ENCODE measurements around the gene SLC17A8. TPM values are rescaled to one million over a fixed set of nuclear protein-coding genes. Genes with fewer than 3 reads are reported as not detected.
"Not testable (repeated sequence)": the region's sequence is repeated elsewhere in the genome, so short reads cannot be mapped to it uniquely, and the experiment has no call there.

SLC17A8 gene
- 1 to 10 TPM; 2.0 to 4.6 (median 3.2) TPM for polyA plus RNA-seq (ENCODE audit: insufficient read depth in 1 of 5, insufficient read length in 5 of 5, low replicate concordance in 1 of 5)
- long read RNA-seq, donor 1, partial matches to known transcripts = 0 of 1 reads
- long read RNA-seq, donor 1, other reads (novel, unspliced or antisense) = 0 of 1 reads
- long read RNA-seq, donor 2 = 0 reads
- long read RNA-seq, donor 3, partial matches to known transcripts = 0 of 1 reads
- long read RNA-seq, donor 3, other reads (novel, unspliced or antisense) = 0 of 1 reads
- long read RNA-seq, donor 4 = 0 reads
- long read RNA-seq, donor 5 = 0 reads
- long read RNA-seq, donor 6 = 0 reads
- long read RNA-seq, donor 7 = 0 reads
- long read RNA-seq, donor 8 = 0 reads

- DNase-seq = peak; percentile 20
These were observed at the start of gene SLC17A8 for GRCh38 chr12:100356644-100357223. TSS of gene SLC17A8 (plus strand) at chr12:100357074. CDS start at chr12:100357392, 318 bp downstream.

DNA sequence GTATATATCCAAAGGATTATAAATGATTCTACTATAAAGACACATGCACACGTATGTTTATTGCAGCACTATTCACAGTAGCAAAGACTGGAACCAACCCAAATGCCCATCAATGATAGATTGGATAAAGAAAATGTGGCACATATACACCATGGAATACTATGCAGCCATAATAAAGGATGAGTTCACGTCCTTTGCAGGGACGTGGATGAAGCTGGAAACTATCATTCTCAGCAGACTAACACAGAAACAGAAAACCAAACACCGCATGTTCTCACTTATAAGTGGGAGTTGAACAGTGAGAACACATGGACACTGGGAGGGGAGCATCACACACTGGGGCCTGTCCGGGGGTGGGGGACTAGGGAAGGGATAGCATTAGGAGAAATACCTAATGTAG, 48.7 kb upstream of the SLC17A8 start:
- not testable (repeated sequence) for DNase-seq

DNA sequence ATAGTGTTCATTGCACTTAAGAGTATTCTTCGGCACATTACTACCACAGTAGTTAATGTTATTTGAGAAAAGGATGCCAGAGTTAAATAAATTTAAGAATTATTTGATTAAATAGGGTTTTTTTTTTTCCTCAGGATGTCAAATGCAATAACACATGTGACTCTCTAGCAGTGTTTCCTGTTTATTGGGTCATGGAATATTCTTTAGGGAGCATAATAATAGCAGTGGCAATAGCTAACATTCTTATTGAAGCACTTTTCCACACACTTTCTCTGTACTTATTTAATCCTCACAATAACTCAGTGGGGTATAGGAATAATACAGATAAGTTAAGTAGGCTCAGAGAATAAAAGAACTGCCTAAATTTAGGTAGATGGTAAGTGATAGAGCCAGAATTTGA, 45.6 kb upstream of the SLC17A8 start:
- no peak for DNase-seq

- no peak for DNase-seq
These were observed 39.5 kb upstream of the SLC17A8 start for GRCh38 chr12:100317371-100317770.

GRCh38 chr12:100324498-100324897, 32.4 kb upstream of the SLC17A8 start:
- no peak for DNase-seq

GRCh38 chr12:100326208-100326607, 30.7 kb upstream of the SLC17A8 start:
- DNase-seq = no peak

DNA sequence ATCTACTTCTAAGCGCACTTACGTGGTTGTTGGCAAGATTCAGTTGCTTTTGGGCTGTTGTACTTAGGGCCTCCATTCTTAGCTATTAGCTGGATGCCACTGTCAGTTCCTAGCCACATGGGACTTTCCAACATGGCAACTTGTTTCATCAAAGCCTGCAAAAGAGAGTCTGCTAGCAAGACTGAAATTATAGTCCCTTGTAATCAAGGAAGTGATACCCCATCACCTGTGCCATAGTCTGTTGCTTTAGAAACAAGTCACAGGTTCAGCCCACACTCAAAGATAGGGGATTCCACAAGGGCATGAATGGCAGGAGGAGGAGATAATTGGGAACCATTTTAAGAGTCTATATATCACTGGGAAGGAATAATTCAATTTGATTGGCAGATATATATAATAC, 27.1 kb upstream of the SLC17A8 start:
- DNase-seq = no peak

DNA sequence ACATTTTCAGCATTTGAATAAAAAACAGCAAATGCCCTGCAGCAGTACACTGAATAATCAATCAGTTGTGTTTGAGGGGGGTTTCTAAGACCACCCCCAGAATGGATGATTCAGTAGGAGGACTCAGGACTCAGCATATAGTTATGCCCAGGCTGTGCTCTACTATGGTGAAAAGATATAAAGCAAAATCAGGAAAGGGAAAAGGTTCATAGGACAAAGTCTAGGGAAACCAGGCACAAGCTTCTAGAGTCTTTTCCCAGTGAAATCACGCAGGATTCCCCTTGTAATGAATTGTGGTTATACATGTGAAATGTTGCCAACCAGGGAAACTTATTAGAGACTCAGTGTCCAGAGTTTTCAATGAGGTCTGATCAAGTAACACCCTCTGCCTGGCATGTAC, 25.0 kb upstream of the SLC17A8 start:
- no peak for DNase-seq

DNA sequence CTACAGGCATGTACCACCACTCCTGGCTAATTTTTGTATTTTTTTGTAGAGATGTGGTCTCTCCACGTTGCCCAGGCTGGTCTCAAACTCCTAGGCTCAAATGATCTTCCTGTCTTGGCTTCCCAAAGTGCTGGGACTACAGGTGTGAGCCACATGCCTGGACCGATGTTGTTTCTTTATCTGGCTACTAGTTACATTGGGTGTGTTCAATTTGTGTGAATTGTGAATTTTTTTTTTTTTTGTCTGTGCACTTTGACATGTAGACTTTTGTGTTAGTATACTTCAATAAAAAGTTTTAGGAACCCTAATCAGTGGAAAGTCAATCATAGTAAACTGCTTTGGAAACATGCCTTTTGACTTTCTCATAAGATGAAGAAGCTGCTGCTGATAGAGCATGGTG, 24.0 kb upstream of the SLC17A8 start:
- no peak for DNase-seq

- no peak for DNase-seq
These were observed 19.6 kb upstream of the SLC17A8 start for GRCh38 chr12:100337299-100337698.

DNA sequence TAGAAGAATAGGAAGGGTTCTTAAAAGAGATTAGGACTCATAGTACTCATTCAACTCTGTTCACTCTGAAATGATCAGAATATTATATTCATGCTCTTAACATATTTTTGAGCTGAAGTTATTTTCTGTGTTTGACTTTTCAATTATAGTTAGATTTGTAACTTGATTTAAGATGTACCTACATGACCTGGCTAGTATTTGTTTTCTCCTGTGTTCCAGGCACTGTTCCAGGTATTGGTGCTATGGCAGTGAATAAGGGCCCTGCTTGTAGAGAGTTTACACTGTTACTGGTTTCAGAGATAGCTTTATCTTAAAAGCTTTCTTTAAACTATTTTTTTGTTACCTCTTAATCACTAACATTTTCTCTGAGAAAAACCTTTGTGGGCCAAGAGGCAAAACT, 19.1 kb upstream of the SLC17A8 start:
- DNase-seq = peak in 1 of 2 donors; percentile 24

- no peak for DNase-seq
These were observed 17.8 kb upstream of the SLC17A8 start for GRCh38 chr12:100339071-100339470.

DNA sequence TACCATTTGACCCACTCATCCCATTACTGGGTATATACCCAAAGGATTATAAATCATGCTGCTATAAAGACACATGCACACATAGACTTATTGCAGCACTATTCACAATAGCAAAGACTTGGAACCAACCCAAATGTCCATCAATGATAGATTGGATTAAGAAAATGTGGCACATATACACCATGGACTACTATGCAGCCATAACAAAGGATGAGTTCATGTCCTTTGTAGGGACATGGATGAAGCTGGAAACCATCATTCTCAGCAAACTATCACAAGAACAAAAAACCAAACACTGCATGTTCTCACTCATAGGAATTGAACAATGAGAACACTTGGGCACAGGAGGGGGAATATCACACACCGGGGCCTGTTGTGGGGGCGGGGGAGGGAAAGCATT, 14.0 kb upstream of the SLC17A8 start:
- DNase-seq = not testable (repeated sequence)

DNA sequence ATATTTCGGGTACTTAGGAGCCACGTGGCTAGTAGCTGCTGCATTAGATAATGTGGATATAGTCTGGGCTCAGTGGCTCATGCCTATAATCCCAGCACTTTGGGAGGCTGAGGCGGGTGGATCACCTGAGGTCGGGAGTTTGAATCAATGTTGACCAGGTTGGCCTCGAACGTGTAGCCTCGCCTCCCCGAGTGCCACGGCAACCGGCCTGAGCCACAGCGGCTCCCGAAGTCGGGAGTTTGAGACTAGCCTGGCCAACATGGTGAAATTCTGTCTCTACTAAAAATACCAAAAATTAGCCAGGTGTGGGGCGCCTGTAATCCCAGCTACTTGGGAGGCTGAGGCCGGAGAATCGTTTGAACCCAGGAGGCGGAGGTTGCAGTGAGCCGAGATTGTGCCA, 12.5 kb upstream of the SLC17A8 start:
- not testable (repeated sequence) for DNase-seq

DNA sequence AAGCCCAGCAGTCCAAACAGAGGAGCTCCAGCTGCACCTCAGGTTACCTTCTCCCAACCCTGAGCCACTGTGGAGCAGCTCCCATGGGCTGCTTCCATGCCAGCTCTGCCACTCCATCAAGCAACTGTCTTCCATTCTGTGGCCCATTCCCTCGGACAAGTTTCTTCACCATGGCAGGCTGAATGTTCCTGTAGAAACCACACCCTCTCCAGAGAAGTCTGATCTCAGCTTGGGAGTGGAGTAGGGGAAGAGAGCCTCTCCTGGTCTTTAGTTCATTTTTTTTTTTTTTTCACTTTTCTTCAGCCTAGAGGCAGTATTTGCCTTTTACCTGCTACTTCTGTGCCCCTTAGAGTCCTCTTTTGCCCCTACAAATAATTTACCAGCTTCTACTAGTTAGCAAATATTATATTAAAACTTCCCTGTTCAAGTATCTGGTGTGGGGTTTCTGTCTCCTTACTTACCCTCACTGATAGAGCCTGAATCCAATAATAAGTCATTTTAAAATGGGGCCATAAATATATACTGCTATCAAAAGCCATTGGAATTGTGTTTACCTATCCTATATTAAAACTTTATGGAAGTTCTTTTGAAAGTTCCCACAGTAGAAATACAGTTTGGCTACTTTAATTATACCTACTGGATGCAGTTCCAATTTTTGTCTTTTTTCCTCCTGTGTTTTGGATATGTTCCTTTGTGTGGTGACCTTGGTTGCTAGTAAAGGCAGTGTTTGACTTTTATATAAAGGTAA, 11.7 kb upstream of the SLC17A8 start:
- no peak for DNase-seq

DNA sequence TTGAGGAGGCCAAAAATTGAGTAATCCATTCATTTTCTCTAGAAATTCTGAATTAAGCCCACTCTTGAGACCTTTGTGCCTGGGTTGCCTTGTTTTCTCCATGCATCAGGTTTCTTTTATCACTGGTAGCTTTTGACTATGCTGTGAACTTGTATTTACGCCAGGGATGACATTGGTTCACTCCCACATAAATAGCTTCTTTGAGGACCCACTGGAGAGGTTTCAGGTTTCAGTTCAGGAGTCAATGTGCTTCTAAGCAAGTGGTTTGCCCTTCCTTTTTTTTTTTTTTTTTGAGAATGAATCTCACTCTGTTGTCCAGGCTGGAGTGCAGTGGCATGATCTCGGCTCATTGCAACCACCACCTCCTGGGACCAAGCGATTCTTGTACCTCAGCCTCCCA, 10.2 kb upstream of the SLC17A8 start:
- no peak for DNase-seq

GRCh38 chr12:100348657-100349454, 8.0 kb upstream of the SLC17A8 start:
- no peak for DNase-seq

GRCh38 chr12:100359248-100359647, 2.4 kb downstream of the SLC17A8 start:
- DNase-seq = no peak

GRCh38 chr12:100359822-100360221, 2.9 kb downstream of the SLC17A8 start:
- no peak for DNase-seq

GRCh38 chr12:100360450-100360849, 3.6 kb downstream of the SLC17A8 start:
- no peak for DNase-seq

DNA sequence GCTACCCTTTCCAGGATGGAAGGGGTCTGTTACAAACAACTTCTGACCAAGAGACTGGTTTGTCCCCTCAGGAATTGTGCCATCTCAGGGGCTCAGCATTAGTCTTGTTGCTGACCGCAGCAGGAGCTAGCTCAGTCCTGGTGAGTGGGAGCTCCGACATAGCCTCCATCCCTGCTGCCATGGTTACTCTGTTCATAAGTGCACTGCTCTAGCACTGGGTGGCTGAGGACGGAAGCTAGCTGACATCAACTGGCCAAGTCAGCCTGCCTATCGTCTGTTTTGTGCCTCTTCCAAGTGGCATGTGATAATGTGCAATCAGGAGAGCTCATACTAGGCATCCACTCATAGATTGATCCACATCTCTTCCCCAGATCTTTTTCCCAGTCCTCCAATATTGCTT, 7.5 kb downstream of the SLC17A8 start:
- DNase-seq = no peak

DNA sequence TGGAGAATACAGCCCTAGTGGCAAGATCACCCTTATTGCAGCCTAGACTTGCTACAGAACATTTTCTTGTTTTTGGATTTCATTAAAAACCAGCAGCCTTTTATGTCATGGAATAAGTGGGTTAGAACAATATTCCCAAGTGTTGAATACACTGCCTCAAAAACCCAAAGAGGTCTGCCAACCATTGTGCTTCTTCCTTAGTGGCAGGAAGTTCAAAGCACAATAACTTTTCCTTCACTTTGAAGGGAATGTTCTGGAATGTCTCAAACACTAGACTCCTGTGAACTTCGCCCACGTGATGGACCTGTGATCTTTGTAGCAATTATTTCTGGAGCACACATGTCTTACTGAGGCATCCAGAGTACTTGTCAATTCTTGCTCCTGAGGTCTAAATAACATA, 8.5 kb downstream of the SLC17A8 start:
- DNase-seq = no peak
